HL-60/S4 (cell line): ENCODE results near the gene SPATA45.
"Not testable (repeated sequence)": the region's sequence is repeated elsewhere in the genome, so short reads cannot be mapped to it uniquely, and the experiment has no call there.

Experiments
- in situ Hi-C: fragments of 300-500 bp; cut with MboI; formaldehyde crosslinking; loops from 2 replicates; pipeline ENCODE4 v1.14.3; 2022; ENCODE audit warnings: low sequenced_read_pairs

Gene SPATA45

GRCh38 chr1:212847549-212847948, at the start of gene SPATA45:
SPATA45 (minus strand) TSS chr1:212847649; CDS start chr1:212836149, 11,500 bp downstream.
- in situ Hi-C loops, result no loop called here

GRCh38 chr1:212892108-212892507, 44.7 kb upstream of the SPATA45 start:
- in situ Hi-C loops, result no loop called here

- in situ Hi-C loops, result no loop called here
These were observed 37.1 kb upstream of the SPATA45 start for GRCh38 chr1:212884592-212884991.

GRCh38 chr1:212879947-212880690, 32.7 kb upstream of the SPATA45 start:
- in situ Hi-C loops, result no loop called here

- in situ Hi-C loops, result no loop called here
These were observed 31.0 kb upstream of the SPATA45 start for GRCh38 chr1:212878418-212878817.

GRCh38 chr1:212873518-212873917, 26.1 kb upstream of the SPATA45 start:
- in situ Hi-C loops, result no loop called here

GRCh38 chr1:212871976-212872375, 24.5 kb upstream of the SPATA45 start:
- in situ Hi-C loops, result no loop called here

- in situ Hi-C loops, result no loop called here
These were observed 19.7 kb upstream of the SPATA45 start for GRCh38 chr1:212867192-212867591.

- in situ Hi-C loops, result no loop called here
These were observed 16.8 kb upstream of the SPATA45 start for GRCh38 chr1:212864201-212864600.

GRCh38 chr1:212863345-212863744, 15.9 kb upstream of the SPATA45 start:
- in situ Hi-C loops, result not testable (repeated sequence)

- in situ Hi-C loops, result no loop called here
These were observed 14.8 kb upstream of the SPATA45 start for GRCh38 chr1:212862111-212862690.

- in situ Hi-C loops, result no loop called here
These were observed 13.5 kb upstream of the SPATA45 start for GRCh38 chr1:212860713-212861581.

GRCh38 chr1:212858461-212859265, 11.2 kb upstream of the SPATA45 start:
- in situ Hi-C loops, result no loop called here

- in situ Hi-C loops, result no loop called here
These were observed 10.6 kb upstream of the SPATA45 start, which contains the start of gene FLVCR1 for GRCh38 chr1:212857992-212858460. FLVCR1 (plus strand) TSS chr1:212858275; CDS start chr1:212858453, 178 bp downstream.

GRCh38 chr1:212856755-212857154, 9.3 kb upstream of the SPATA45 start:
- in situ Hi-C loops, result no loop called here

- in situ Hi-C loops, result no loop called here
These were observed 6.2 kb upstream of the SPATA45 start for GRCh38 chr1:212853658-212854057.

- in situ Hi-C loops, result no loop called here
These were observed 4.7 kb upstream of the SPATA45 start for GRCh38 chr1:212852105-212852688.

- in situ Hi-C loops, result not testable (repeated sequence)
These were observed 2.9 kb downstream of the SPATA45 start for GRCh38 chr1:212844521-212844920.

GRCh38 chr1:212838145-212838544, 9.3 kb downstream of the SPATA45 start:
- in situ Hi-C loops, result no loop called here
